Uterus (tissue), 4 donors: Measurements from ENCODE around the gene SRGAP1. TPM values are rescaled to one million over a fixed set of nuclear protein-coding genes. Genes with fewer than 3 reads are reported as not detected.
A peak's percentile ranks its signal among the peaks of the same experiment; 100 is the strongest.

Experiments
- DNase-seq, 2 donors: peaks; one replicate each; pipeline ENCODE4 v3.0.0-alpha.2; 2019 to 2020
- H3K27ac ChIP-seq, 2 donors: fragments of 200-600 bp; sonication (generic); 1 replicate in 1 of 2; 2 replicates in 1 of 2; pipeline ENCODE4 v1.5.1; 2016 to 2018
- H3K27me3 ChIP-seq, 2 donors: fragments of 200-600 bp; sonication (generic); one replicate each; pipeline ENCODE4 v1.5.1; 2018 to 2019; ENCODE audit warnings: control low read depth in 1 of 2
- H3K36me3 ChIP-seq, 2 donors: fragments of 200-600 bp; sonication (generic); one replicate each; pipeline ENCODE4 v1.5.1; 2019; ENCODE audit warnings: control low read depth in 1 of 2
- H3K4me1 ChIP-seq, 2 donors: fragments of 200-600 bp; sonication (generic); one replicate each; pipeline ENCODE4 v1.5.1; 2018 to 2019; ENCODE audit warnings: control low read depth in 1 of 2
- H3K4me3 ChIP-seq, 2 donors: fragments of 200-600 bp; sonication (generic); 1 replicate in 1 of 2; 2 replicates in 1 of 2; pipeline ENCODE4 v1.5.1; 2018 to 2019; ENCODE audit warnings: mild to moderate bottlenecking in 1 of 2
- H3K9me3 ChIP-seq, 2 donors: fragments of 200-600 bp; sonication (generic); one replicate each; pipeline ENCODE4 v1.5.1; 2019; ENCODE audit warnings: control low read depth in 1 of 2
- POLR2A ChIP-seq, 2 donors: fragments of 450-650 bp; IDR thresholded peaks; one replicate each; pipeline ENCODE4 v1.6.1; 2016; ENCODE audit warnings: antibody characterized with exemption in 2 of 2, mild to moderate bottlenecking in 1 of 2, moderate library complexity in 1 of 2
- intact Hi-C: fragments of 100-400 bp; cut with DNase I; formaldehyde crosslinking; loops from one replicate; pipeline ENCODE4 v1.15.1; 2023; ENCODE audit warnings: low total_unique reads
- total RNA-seq, 4 donors: library from RNA; depleted of rRNA in 3 of 4; stranded (reverse); fragments of >200 nt in 3 of 4; gene quantifications; one replicate each; pipeline versions ENCODE4 v1.1.0 to v1.2.4, GENCODE V29; 2014 to 2023
- TF ChIP-seq, protein P1 (sequence below), 4 experiments: fragments of 200-600 bp in 2 of 4; fragments of 450-650 bp in 2 of 4; sonication (generic) in 2 of 4; IDR thresholded peaks; one replicate each; pipeline ENCODE4 v1.5.1; 2016 to 2019; ENCODE audit warnings: antibody characterized with exemption in 4 of 4, mild to moderate bottlenecking in 2 of 4, moderate library complexity in 1 of 4
- donor health status: DM: yes; HTN: yes; CAD: no.

SRGAP1 gene
- total RNA-seq, 4 donors from 2014 or later: 10.0 to 23.0 (median 14.8) TPM

DNA sequence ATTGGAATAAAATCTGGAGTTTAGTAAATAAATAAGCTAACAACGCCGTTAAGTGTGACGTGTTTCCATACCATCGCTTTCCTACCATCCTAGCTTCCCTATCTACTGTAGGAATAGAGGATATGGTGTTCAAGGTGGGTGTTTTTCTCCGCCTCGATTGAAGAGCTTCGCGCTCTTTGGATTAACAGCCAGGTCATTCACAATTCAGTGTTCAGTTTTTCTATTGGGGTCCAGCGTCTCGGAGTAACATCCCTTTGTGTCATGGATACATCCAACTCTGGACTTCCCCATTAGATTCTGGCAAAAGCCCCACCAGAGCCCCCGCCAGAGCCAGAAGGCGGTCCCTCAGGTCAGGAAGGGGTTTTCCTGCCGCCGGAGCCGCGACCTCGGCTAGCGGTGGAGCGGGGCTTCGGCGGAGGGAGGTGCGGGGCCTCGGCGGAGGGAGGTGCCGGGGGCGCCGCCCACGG lies 1.2 kb upstream of the SRGAP1 start:
- TF ChIP-seq, protein P1, sequence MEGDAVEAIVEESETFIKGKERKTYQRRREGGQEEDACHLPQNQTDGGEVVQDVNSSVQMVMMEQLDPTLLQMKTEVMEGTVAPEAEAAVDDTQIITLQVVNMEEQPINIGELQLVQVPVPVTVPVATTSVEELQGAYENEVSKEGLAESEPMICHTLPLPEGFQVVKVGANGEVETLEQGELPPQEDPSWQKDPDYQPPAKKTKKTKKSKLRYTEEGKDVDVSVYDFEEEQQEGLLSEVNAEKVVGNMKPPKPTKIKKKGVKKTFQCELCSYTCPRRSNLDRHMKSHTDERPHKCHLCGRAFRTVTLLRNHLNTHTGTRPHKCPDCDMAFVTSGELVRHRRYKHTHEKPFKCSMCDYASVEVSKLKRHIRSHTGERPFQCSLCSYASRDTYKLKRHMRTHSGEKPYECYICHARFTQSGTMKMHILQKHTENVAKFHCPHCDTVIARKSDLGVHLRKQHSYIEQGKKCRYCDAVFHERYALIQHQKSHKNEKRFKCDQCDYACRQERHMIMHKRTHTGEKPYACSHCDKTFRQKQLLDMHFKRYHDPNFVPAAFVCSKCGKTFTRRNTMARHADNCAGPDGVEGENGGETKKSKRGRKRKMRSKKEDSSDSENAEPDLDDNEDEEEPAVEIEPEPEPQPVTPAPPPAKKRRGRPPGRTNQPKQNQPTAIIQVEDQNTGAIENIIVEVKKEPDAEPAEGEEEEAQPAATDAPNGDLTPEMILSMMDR (IDR thresholded peaks at IDR 0.05): no peak
- no peak for TF ChIP-seq POLR2A (IDR thresholded peaks at IDR 0.05)
- H3K9me3 ChIP-seq: no peaks in the 10 kb centered on the region
- DNase-seq: no peak
- intact Hi-C loops: loop anchor here (5.0 kb wide), 1 partner anchor 414 kb away; no protein-coding TSS in a partner anchor
- H3K4me3 ChIP-seq: peak overlapping the region; percentile 54 to 77
- peak overlapping the region; percentile 90 to 94 for H3K27ac ChIP-seq
- H3K36me3 ChIP-seq: no peaks in the 10 kb centered on the region
- H3K27me3 ChIP-seq: no peaks in the 10 kb centered on the region
- no peaks in the 10 kb centered on the region for H3K4me1 ChIP-seq

GRCh38 chr12:63843721-63844390 lies 644 bp upstream of the SRGAP1 start:
- Histone ChIP-seq H3K36me3 (no peaks in the 10 kb centered on the region), H3K27me3 (no peaks in the 10 kb centered on the region), H3K27ac (peak overlapping the region; percentile 90 to 94), H3K9me3 (no peaks in the 10 kb centered on the region), H3K4me3 (peak overlapping the region; percentile 54 to 77), H3K4me1 (no peaks in the 10 kb centered on the region)
- intact Hi-C loops: loop anchor here (2.0 to 5.0 kb wide), 2 partner anchors 337 to 413 kb away; no protein-coding TSS in a partner anchor
- DNase-seq: peak; percentile 94
- TF ChIP-seq, protein P1 (IDR thresholded peaks at IDR 0.05): peak; percentile 84 to 100 (median 96)
- peak; percentile 42 to 79 for TF ChIP-seq POLR2A (IDR thresholded peaks at IDR 0.05)

- H3K27me3 ChIP-seq: no peaks in the 10 kb centered on the region
- no peak for DNase-seq
- no peaks in the 10 kb centered on the region for H3K4me1 ChIP-seq
- no peak for TF ChIP-seq POLR2A (IDR thresholded peaks at IDR 0.05)
- TF ChIP-seq, protein P1 (IDR thresholded peaks at IDR 0.05): no peak
- intact Hi-C loops: loop anchor here (2.0 kb wide), 1 partner anchor 335 kb away; no protein-coding TSS in a partner anchor
- H3K9me3 ChIP-seq: no peaks in the 10 kb centered on the region
- H3K36me3 ChIP-seq: no peaks in the 10 kb centered on the region
- peak overlapping the region; percentile 54 to 77 for H3K4me3 ChIP-seq
- H3K27ac ChIP-seq: peak overlapping the region in 1 of 2 donors; percentile 90
These were observed 1.2 kb downstream of the SRGAP1 start for GRCh38 chr12:63845726-63846125.

DNA sequence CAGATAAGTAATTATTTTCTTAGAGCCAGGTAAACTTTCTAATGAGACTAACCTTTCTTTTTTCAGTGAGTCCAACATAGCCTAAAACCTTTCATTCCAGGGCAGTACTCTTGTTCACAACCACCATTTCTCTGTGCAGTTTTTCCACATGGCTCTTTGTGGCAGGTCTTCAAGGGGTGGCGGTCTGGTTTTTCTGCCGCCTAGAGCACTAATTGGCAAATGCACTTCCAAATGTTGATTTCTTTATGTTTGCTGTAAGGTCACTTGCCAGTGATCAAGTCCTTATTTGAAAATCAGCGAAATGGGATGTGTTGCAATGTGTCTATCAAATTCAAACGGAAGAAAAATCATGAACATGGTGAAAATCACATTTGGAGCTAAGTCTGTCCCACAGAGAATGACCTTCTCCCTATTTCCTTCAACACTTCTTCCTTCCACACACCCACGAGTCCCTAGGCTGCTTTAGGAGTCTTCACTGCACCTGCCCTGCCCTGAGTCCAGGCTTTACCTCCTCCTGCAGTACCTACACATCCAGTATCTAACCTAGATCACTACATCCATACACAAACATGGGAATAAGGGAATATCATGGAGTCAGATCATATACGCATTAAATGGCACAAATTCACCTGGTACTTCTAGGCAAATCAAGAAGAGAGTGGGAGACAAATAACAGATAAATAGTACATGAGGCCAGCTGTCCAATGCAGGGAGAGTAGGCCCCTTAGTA lies 1.9 kb downstream of the SRGAP1 start:
- intact Hi-C loops: no loop called here
- H3K9me3 ChIP-seq: no peaks in the 10 kb centered on the region
- no peak for DNase-seq
- H3K27ac ChIP-seq: no peak overlapping the region
- no peaks in the 10 kb centered on the region for H3K4me1 ChIP-seq
- TF ChIP-seq, protein P1 (IDR thresholded peaks at IDR 0.05): no peak
- no peak for TF ChIP-seq POLR2A (IDR thresholded peaks at IDR 0.05)
- no peaks in the 10 kb centered on the region for H3K27me3 ChIP-seq
- H3K4me3 ChIP-seq: peak overlapping the region; percentile 12 to 54
- no peaks in the 10 kb centered on the region for H3K36me3 ChIP-seq

- Histone ChIP-seq H3K4me1 (no peaks in the 10 kb centered on the region), H3K27me3 (no peaks in the 10 kb centered on the region), H3K36me3 (no peaks in the 10 kb centered on the region), H3K9me3 (no peaks in the 10 kb centered on the region), H3K27ac (no peak overlapping the region), H3K4me3 (no peak overlapping the region)
- DNase-seq: no peak
- TF ChIP-seq, protein P1 (IDR thresholded peaks at IDR 0.05): no peak
- TF ChIP-seq POLR2A (IDR thresholded peaks at IDR 0.05): no peak
- intact Hi-C loops: no loop called here
These were observed 4.0 kb downstream of the SRGAP1 start for GRCh38 chr12:63848450-63848849.
